HepG2 (cell line): ENCODE results near the gene CHD9NB. TPM values are rescaled to one million over a fixed set of nuclear protein-coding genes. Genes with fewer than 3 reads are reported as not detected.

ENCODE experiments used
- ATAC-seq: fragments of 200-7000 bp; cut with Tn5 transposase; 3 replicates; pipeline ENCODE4 v1.9.1; 2020; ENCODE audit warnings: mild to moderate bottlenecking, moderate library complexity
- BruUV-seq: library from RNA; stranded (reverse); fragments of 400-500 nt; replicated peaks from 2 replicates; lab custom pipeline; 2021; lab: Mats Ljungman, UMichigan
- CTCF ChIA-PET: fragments of 300-600 bp; formaldehyde crosslinking; extraction: SDS; loops from one replicate; lab custom pipeline; 2021; ENCODE audit warnings: low total read pairs, inconsistent platforms, low intra/inter-chr PET ratio; lab: Yijun Ruan, JAX
- POLR2A ChIA-PET: fragments of 350-600 bp; sonication (Branson Sonifier 250); formaldehyde crosslinking; loops from one replicate; lab custom pipeline; 2020; ENCODE audit warnings: antibody characterized with exemption, inconsistent platforms; lab: Yijun Ruan, JAX
- DNase-seq: peaks from one replicate; pipeline ENCODE4 v3.0.0-alpha.2; 2015; ENCODE audit warnings: low spot score
- FAIRE-seq: peaks from 3 replicates; lab custom pipeline; 2011; peaks lifted over from hg19 to GRCh38; lab: Jason Lieb, UNC
- H2AFZ ChIP-seq: one replicate; pipeline ENCODE4 v1.6.1; 2011; ENCODE audit warnings: low read length, inconsistent platforms
- H3K27ac ChIP-seq: fragments of 300-600 bp; 3 replicates; pipeline ENCODE4 v1.8.0; 2011; ENCODE audit warnings: mixed run types, mild to moderate bottlenecking, mixed read lengths, low read length, inconsistent platforms; ENCODE audit not compliant: insufficient read depth; ENCODE audit errors: extremely low read length
- H3K27me3 ChIP-seq, 2 experiments: fragments of 200-600 bp in 1 of 2; 2 replicates in 1 of 2; 3 replicates in 1 of 2; pipeline versions ENCODE4 v1.6.0 to v1.8.0; 2011; ENCODE audit warnings: low read length in 2 of 2, mild to moderate bottlenecking in 2 of 2, moderate library complexity in 2 of 2, inconsistent platforms in 1 of 2; ENCODE audit not compliant: insufficient read depth in 2 of 2, control insufficient read depth in 1 of 2
- H3K36me3 ChIP-seq, 2 experiments: fragments of 200-600 bp in 1 of 2; replicated peaks in 1 of 2; 2 replicates in 1 of 2; 3 replicates in 1 of 2; pipeline versions ENCODE4 v1.5.1 to v1.8.0; 2011; ENCODE audit warnings: low read length in 2 of 2, inconsistent platforms in 1 of 2; ENCODE audit not compliant: insufficient read depth in 2 of 2, control insufficient read depth in 1 of 2
- H3K4me1 ChIP-seq: 2 replicates; pipeline ENCODE4 v1.5.1; 2012; ENCODE audit warnings: low read length, inconsistent platforms; ENCODE audit not compliant: insufficient read depth
- H3K4me2 ChIP-seq: 2 replicates; pipeline ENCODE4 v1.6.0; 2011; ENCODE audit warnings: low read depth, low read length, inconsistent platforms
- H3K4me3 ChIP-seq, 3 experiments: fragments of 200-600 bp in 1 of 3; sonication (generic), shearing (Covaris generic) in 1 of 3; replicated peaks in 1 of 3; 2 replicates each; pipeline ENCODE4 v1.5.1; 2011 to 2016; ENCODE audit warnings: low read length in 3 of 3, inconsistent platforms in 2 of 3, low read depth in 2 of 3, mild to moderate bottlenecking in 2 of 3, control low read depth in 1 of 3, mixed read lengths in 1 of 3; ENCODE audit not compliant: insufficient read depth in 1 of 3
- H3K79me2 ChIP-seq: one replicate; pipeline ENCODE4 v1.6.1; 2011; ENCODE audit warnings: low read length, inconsistent platforms; ENCODE audit not compliant: insufficient read depth
- H3K9ac ChIP-seq: 2 replicates; pipeline ENCODE4 v1.6.0; 2011; ENCODE audit warnings: mild to moderate bottlenecking, low read depth, low read length, inconsistent platforms; ENCODE audit not compliant: insufficient read depth
- H3K9me3 ChIP-seq: 2 replicates; pipeline ENCODE4 v1.5.1; 2012; ENCODE audit warnings: mild to moderate bottlenecking, low read length
- H4K20me1 ChIP-seq: 2 replicates; pipeline ENCODE4 v1.6.0; 2011; ENCODE audit warnings: inconsistent platforms, mild to moderate bottlenecking, low read length, moderate library complexity; ENCODE audit not compliant: insufficient read depth
- ARID4A ChIP-seq: sonication (generic); formaldehyde crosslinking; IDR thresholded peaks from 2 replicates; pipeline ENCODE4 v1.5.0; 2020; ENCODE audit warnings: mild to moderate bottlenecking, missing genetic modification reagents, borderline replicate concordance
- ARNT2 ChIP-seq: sonication (generic); formaldehyde crosslinking; IDR thresholded peaks from 2 replicates; pipeline ENCODE4 v1.8.0; 2022; ENCODE audit warnings: mild to moderate bottlenecking, low read depth, missing genetic modification reagents, moderate library complexity
- ARNTL ChIP-seq: sonication (generic); formaldehyde crosslinking; IDR thresholded peaks from 2 replicates; pipeline ENCODE4 v1.4.0; 2020; ENCODE audit warnings: mild to moderate bottlenecking, missing genetic modification reagents
- DPF2 ChIP-seq: sonication (generic); formaldehyde crosslinking; IDR thresholded peaks from 2 replicates; pipeline ENCODE4 v1.4.0; 2020; ENCODE audit warnings: mild to moderate bottlenecking, low read depth, missing genetic modification reagents, borderline replicate concordance
- FOSL2 ChIP-seq: sonication (generic); formaldehyde crosslinking; IDR thresholded peaks from 2 replicates; pipeline ENCODE4 v1.4.0; 2020; ENCODE audit warnings: missing genetic modification reagents
- FOXA3 ChIP-seq: IDR thresholded peaks from 2 replicates; pipeline ENCODE4 v1.6.1; 2016; ENCODE audit warnings: missing genetic modification reagents, missing compliant biosample characterization
- HMG20A ChIP-seq: IDR thresholded peaks from 2 replicates; pipeline ENCODE4 v1.6.1; 2016; ENCODE audit warnings: borderline replicate concordance
- HOXA3 ChIP-seq: sonication (generic); formaldehyde crosslinking; IDR thresholded peaks from 2 replicates; pipeline ENCODE4 v1.5.0; 2020; ENCODE audit warnings: missing genetic modification reagents
- IRF2 ChIP-seq: IDR thresholded peaks from 2 replicates; pipeline ENCODE4 v1.6.1; 2018; ENCODE audit warnings: missing genetic modification reagents, missing compliant biosample characterization
- MIXL1 ChIP-seq: IDR thresholded peaks from 2 replicates; pipeline ENCODE4 v1.6.1; 2016
- MXI1 ChIP-seq: IDR thresholded peaks from 3 replicates; pipeline ENCODE4 v1.6.1; 2012; ENCODE audit warnings: low read depth, low read length, inconsistent platforms, borderline replicate concordance
- NR1H2 ChIP-seq: sonication (generic); formaldehyde crosslinking; IDR thresholded peaks from 2 replicates; pipeline ENCODE4 v1.8.1; 2022; ENCODE audit warnings: low read depth, missing genetic modification reagents, borderline replicate concordance
- SOX13 ChIP-seq, 3 experiments: fragments of 450-650 bp in 1 of 3; sonication (generic) in 1 of 3; formaldehyde crosslinking in 1 of 3; IDR thresholded peaks in 2 of 3; conservative IDR thresholded peaks in 1 of 3; 2 replicates each; pipeline versions ENCODE4 v1.5.0 to v1.6.1; 2016 to 2020; ENCODE audit warnings: antibody characterized with exemption in 1 of 3, mild to moderate bottlenecking in 1 of 3, missing compliant biosample characterization in 1 of 3, missing genetic modification reagents in 1 of 3, moderate library complexity in 1 of 3
- SP4 ChIP-seq: sonication (generic); formaldehyde crosslinking; IDR thresholded peaks from 2 replicates; pipeline ENCODE4 v1.8.1; 2023; ENCODE audit warnings: mild to moderate bottlenecking, missing genetic modification reagents
- ZNF136 ChIP-seq: sonication (generic); formaldehyde crosslinking; IDR thresholded peaks from 2 replicates; pipeline ENCODE4 v1.8.1; 2022; ENCODE audit warnings: low read depth, mild to moderate bottlenecking, moderate library complexity, missing genetic modification reagents
- ZNF552 ChIP-seq: sonication (generic); formaldehyde crosslinking; IDR thresholded peaks from 2 replicates; pipeline ENCODE4 v1.9.0; 2022; ENCODE audit warnings: missing genetic modification reagents, mild to moderate bottlenecking, borderline replicate concordance
- ZNF644 ChIP-seq: IDR thresholded peaks from 2 replicates; pipeline ENCODE4 v1.6.1; 2016; ENCODE audit warnings: low read depth
- ZNF678 ChIP-seq: sonication (generic); formaldehyde crosslinking; IDR thresholded peaks from 2 replicates; pipeline ENCODE4 v1.4.0; 2020; ENCODE audit warnings: mild to moderate bottlenecking, missing genetic modification reagents
- ZNF691 ChIP-seq: sonication (generic); formaldehyde crosslinking; IDR thresholded peaks from 2 replicates; pipeline ENCODE4 v1.4.0; 2020; ENCODE audit warnings: missing genetic modification reagents, low read depth, mild to moderate bottlenecking, borderline replicate concordance
- ZNF724P ChIP-seq: sonication (generic); formaldehyde crosslinking; IDR thresholded peaks from 2 replicates; pipeline ENCODE4 v1.8.0; 2022; ENCODE audit warnings: missing genetic modification reagents, borderline replicate concordance
- WGBS: methylation state at CpG from one replicate; pipeline ENCODE4 v1.1.6; 2017; ENCODE audit warnings: low lambda C conversion rate; 5-methylcytosine and 5-hydroxymethylcytosine counted together
- in situ Hi-C: cut with HindIII; loops from 2 replicates; pipeline ENCODE4 v1.10.0; 2017; ENCODE audit warnings: low pct_unique_long_range_greater_than_20kb; ENCODE audit not compliant: extremely low pct_ligation_motif_present
- intact Hi-C: fragments of 100-400 bp; cut with micrococcal nuclease; formaldehyde crosslinking; loops from one replicate; pipeline ENCODE4 v1.10.0; 2022; ENCODE audit not compliant: unreplicated experiment
- polyA plus RNA-seq, 8 experiments: library from polyadenylated mRNA; depleted of rRNA in 3 of 8; stranded (reverse) in 7 of 8; unstranded in 1 of 8; fragments of >200 nt; fragmentation: Illumina TruSeq in 4 of 8; extraction: Trizol in 4 of 8; gene quantifications; 2 replicates each; pipeline versions ENCODE4 v1.2.1 to v1.2.3, GENCODE V29; 2011 to 2016; ENCODE audit warnings: low read depth in 4 of 8, missing spikeins in 1 of 8, mixed read lengths in 1 of 8; ENCODE audit not compliant: insufficient read depth in 1 of 8
- total RNA-seq, 5 experiments: library from RNA; depleted of rRNA; stranded (reverse); fragments of >200 nt; fragmentation: Illumina TruSeq; extraction: Trizol; gene quantifications; 2 replicates each; pipeline ENCODE4 v1.2.3, GENCODE V29; 2016; ENCODE audit warnings: low read depth in 1 of 5

CHD9NB gene
- total and polyA plus RNA-seq, 2 of the 13 experiments (the other 11 are each of a cell fraction or from before 2014, with no cell fraction given), result 0.17 to 0.18 TPM

- no TSS peak for BruUV-seq
- Histone ChIP-seq H3K79me2 (peaks cover 56% of the 10 kb centered on the region), H3K36me3 (no peaks in the 10 kb centered on the region), H3K9ac (peak overlapping the region; percentile 82), H3K4me2 (peak overlapping the region; percentile 93), H3K4me1 (peaks cover 89% of the 10 kb centered on the region), H3K4me3 (peak overlapping the region; percentile 73 to 88 (median 76)), H3K27me3 (no peaks in the 10 kb centered on the region; a peak in 1 of 5 replicates), H4K20me1 (no peaks in the 10 kb centered on the region), H3K27ac (peak overlapping the region; percentile 85), H2AFZ (no peak overlapping the region), H3K9me3 (no peaks in the 10 kb centered on the region)
- peak; percentile 72 for DNase-seq
- POLR2A ChIA-PET, result interaction anchor here (1.4 to 5.5 kb wide), 3 partner anchors 13 to 73 kb away, joined by 4 to 26 read pairs (median 22); no protein-coding TSS in a partner anchor
- in situ Hi-C loops (loop anchor here (10.0 kb wide), 4 partner anchors 68 to 378 kb away; partner anchors contain the start of gene RBL2), intact Hi-C loops (loop anchor here (10.0 kb wide), 1 partner anchor 458 kb away; no protein-coding TSS in a partner anchor)
- CTCF ChIA-PET, result interaction anchor here (2.2 kb wide), 1 partner anchor 151 kb away, joined by 17 read pairs; no protein-coding TSS in a partner anchor
- 33% methylated on average over 8 of the region's 8 CpGs for WGBS
- ATAC-seq, result no peak
- no peak for FAIRE-seq
- TF ChIP-seq ZNF724P (CRISPR knock-in tag) (no peak; the same call in 1 of the 2 replicates), SOX13 (IDR thresholded peaks at IDR 0.05) (peak; percentile 93), SOX13 (CRISPR knock-in tag; conservative IDR thresholded peaks at IDR 0.05 in 1 of 2, IDR thresholded peaks at IDR 0.05 in 1 of 2) (peak in 1 of 2 experiments; percentile 93; a peak in 2 of 4 replicates), MXI1 (peak; percentile 12; the same call in 1 of the 3 replicates), ZNF644 (CRISPR knock-in tag) (0 out of 2 replicates have a peak, but pooled peaks have one; percentile 21), FOSL2 (CRISPR knock-in tag) (peak; percentile 83), IRF2 (CRISPR knock-in tag) (peak; percentile 68), FOXA3 (CRISPR knock-in tag) (peak; percentile 91), ARNT2 (0 out of 2 replicates have a peak, but pooled peaks have one; percentile 30), ARID4A (CRISPR knock-in tag) (no peak), ARNTL (CRISPR knock-in tag) (0 out of 2 replicates have a peak, but pooled peaks have one; percentile 52), ZNF552 (peak; percentile 60; the same call in 1 of the 2 replicates), SP4 (no peak), DPF2 (CRISPR knock-in tag) (peak; percentile 60; the same call in 1 of the 2 replicates), NR1H2 (CRISPR knock-in tag) (no peak), HMG20A (CRISPR knock-in tag) (peak; percentile 40; the same call in 1 of the 2 replicates), ZNF678 (CRISPR knock-in tag) (no peak), MIXL1 (peak; percentile 29; the same call in 1 of the 2 replicates), HOXA3 (CRISPR knock-in tag) (peak; percentile 18; the same call in 1 of the 2 replicates), ZNF136 (CRISPR knock-in tag) (no peak; the same call in 1 of the 2 replicates), ZNF691 (CRISPR knock-in tag) (0 out of 2 replicates have a peak, but pooled peaks have one; percentile 70)
These were observed 3.7 kb upstream of the CHD9NB start for GRCh38 chr16:53056392-53056881.
